Trophoblast cell (in vitro differentiated cells and primary cell): ENCODE measurements around the gene RCOR1.
A peak's percentile ranks its signal among the peaks of the same experiment; 100 is the strongest.

Experiments
- DNase-seq, 2 donors: peaks; one replicate each; pipeline ENCODE4 v3.0.0-alpha.2; 2016
- H2AFZ ChIP-seq: 2 replicates; pipeline ENCODE4 v1.6.1; 2013; ENCODE audit warnings: low read length, moderate library complexity, mild to moderate bottlenecking; ENCODE audit not compliant: insufficient read depth, poor library complexity
- H2AK5ac ChIP-seq: 2 replicates; pipeline ENCODE4 v1.6.1; 2013; ENCODE audit warnings: mild to moderate bottlenecking, low read length
- H2BK120ac ChIP-seq: 2 replicates; pipeline ENCODE4 v1.6.1; 2013; ENCODE audit warnings: low read length, mild to moderate bottlenecking, moderate library complexity; ENCODE audit not compliant: insufficient read depth, poor library complexity
- H2BK12ac ChIP-seq: 2 replicates; pipeline ENCODE4 v1.6.1; 2013; ENCODE audit warnings: mild to moderate bottlenecking, low read length, moderate library complexity
- H2BK5ac ChIP-seq: 2 replicates; pipeline ENCODE4 v1.6.1; 2013; ENCODE audit warnings: low read length, low read depth, moderate library complexity, mild to moderate bottlenecking; ENCODE audit not compliant: poor library complexity
- H3K14ac ChIP-seq: 2 replicates; pipeline ENCODE4 v1.6.1; 2013; ENCODE audit warnings: mild to moderate bottlenecking, low read length
- H3K18ac ChIP-seq: 2 replicates; pipeline ENCODE4 v1.6.1; 2013; ENCODE audit warnings: mild to moderate bottlenecking, low read length
- H3K23ac ChIP-seq: 2 replicates; pipeline ENCODE4 v1.6.1; 2013; ENCODE audit warnings: low read length
- H3K27ac ChIP-seq: 2 replicates; pipeline ENCODE4 v1.5.1; 2013; ENCODE audit warnings: low read depth, mild to moderate bottlenecking, inconsistent platforms, low read length, moderate library complexity
- H3K27me3 ChIP-seq: 2 replicates; pipeline ENCODE4 v1.6.1; 2013; ENCODE audit warnings: inconsistent platforms, mild to moderate bottlenecking, low read length, moderate library complexity; ENCODE audit not compliant: insufficient read depth
- H3K36me3 ChIP-seq, 2 experiments: 1 replicate in 1 of 2; 2 replicates in 1 of 2; pipeline ENCODE4 v1.6.1; 2013; ENCODE audit warnings: low read length in 2 of 2, mild to moderate bottlenecking in 2 of 2, moderate library complexity in 1 of 2; ENCODE audit not compliant: insufficient read depth in 2 of 2, control insufficient read depth in 1 of 2
- H3K4ac ChIP-seq: 2 replicates; pipeline ENCODE4 v1.6.1; 2013; ENCODE audit warnings: low read depth, mild to moderate bottlenecking, low read length, moderate library complexity
- H3K4me1 ChIP-seq, 2 experiments: 1 replicate in 1 of 2; 2 replicates in 1 of 2; pipeline ENCODE4 v1.6.1; 2013; ENCODE audit warnings: low read length in 2 of 2, mild to moderate bottlenecking in 2 of 2, moderate library complexity in 1 of 2; ENCODE audit not compliant: insufficient read depth in 2 of 2, control insufficient read depth in 1 of 2
- H3K4me2 ChIP-seq: 2 replicates; pipeline ENCODE4 v1.6.1; 2013; ENCODE audit warnings: inconsistent platforms, mild to moderate bottlenecking, low read length, moderate library complexity
- H3K4me3 ChIP-seq: 2 replicates; pipeline ENCODE4 v1.5.1; 2013; ENCODE audit warnings: mild to moderate bottlenecking, low read depth, low read length, inconsistent platforms
- H3K79me1 ChIP-seq: one replicate; pipeline ENCODE4 v1.6.1; 2013; ENCODE audit warnings: low read length
- H3K79me2 ChIP-seq: 2 replicates; pipeline ENCODE4 v1.6.1; 2013; ENCODE audit warnings: low read length, mild to moderate bottlenecking; ENCODE audit not compliant: control insufficient read depth, insufficient read depth, poor library complexity
- H3K9ac ChIP-seq: 2 replicates; pipeline ENCODE4 v1.6.1; 2013; ENCODE audit warnings: mild to moderate bottlenecking, low read length
- H3K9me3 ChIP-seq: 2 replicates; pipeline ENCODE4 v1.6.1; 2013; ENCODE audit warnings: low read depth, mild to moderate bottlenecking, control low read depth, inconsistent platforms, low read length; ENCODE audit not compliant: insufficient read depth
- H4K12ac ChIP-seq: 2 replicates; pipeline ENCODE4 v1.6.1; 2013; ENCODE audit warnings: low read depth, mild to moderate bottlenecking, low read length, moderate library complexity
- H4K8ac ChIP-seq: 2 replicates; pipeline ENCODE4 v1.6.1; 2013; ENCODE audit warnings: low read depth, mild to moderate bottlenecking, low read length, moderate library complexity
- H4K91ac ChIP-seq: one replicate; pipeline ENCODE4 v1.6.1; 2013; ENCODE audit warnings: low read depth, mild to moderate bottlenecking, low read length, moderate library complexity
- WGBS: extraction: QIAGEN DNeasy Blood & Tissue Kit; methylation state at CpG from one replicate; pipeline ENCODE4 v1.1.7; 2013; ENCODE audit warnings: missing lambda C conversion rate; ENCODE audit not compliant: insufficient read length, insufficient coverage; ENCODE audit errors: extremely low coverage; 5-methylcytosine and 5-hydroxymethylcytosine counted together

The RCOR1 gene

GRCh38 chr14:102691763-102692162, 99.3 kb downstream of the RCOR1 start:
- Histone ChIP-seq H3K79me2 (peaks cover 4% of the 10 kb centered on the region), H3K23ac (no peak overlapping the region), H3K4me1 (peaks cover 3% of the 10 kb centered on the region in 2 experiments), H3K14ac (no peak overlapping the region), H3K18ac (no peak overlapping the region), H2AK5ac (no peak overlapping the region), H4K8ac (no peak overlapping the region), H2BK5ac (no peak overlapping the region), H3K4me2 (no peak overlapping the region), H3K79me1 (no peaks in the 10 kb centered on the region), H2BK12ac (no peak overlapping the region), H3K27ac (no peak overlapping the region), H2AFZ (no peak overlapping the region), H4K91ac (no peak overlapping the region), H3K4ac (no peak overlapping the region), H3K4me3 (no peak overlapping the region), H3K27me3 (no peaks in the 10 kb centered on the region), H3K36me3 (peaks cover 0 to 3% of the 10 kb centered on the region in 2 experiments), H3K9ac (no peak overlapping the region), H4K12ac (no peak overlapping the region), H2BK120ac (no peak overlapping the region), H3K9me3 (no peaks in the 10 kb centered on the region)
- peak in 1 of 2 donors; percentile 43 for DNase-seq
- no CpG with 5 or more reads among the region's 2 CpGs for WGBS

- Histone ChIP-seq H2AFZ (no peak overlapping the region), H3K9me3 (no peaks in the 10 kb centered on the region), H4K8ac (no peak overlapping the region), H2BK5ac (no peak overlapping the region), H3K79me2 (peaks cover 4% of the 10 kb centered on the region), H3K27ac (no peak overlapping the region), H3K27me3 (no peaks in the 10 kb centered on the region), H4K91ac (no peak overlapping the region), H3K4ac (no peak overlapping the region), H2BK120ac (no peak overlapping the region), H2BK12ac (no peak overlapping the region), H4K12ac (no peak overlapping the region), H3K23ac (no peak overlapping the region), H3K14ac (no peak overlapping the region), H3K18ac (no peak overlapping the region), H3K4me2 (no peak overlapping the region), H2AK5ac (no peak overlapping the region), H3K9ac (no peak overlapping the region), H3K4me3 (no peak overlapping the region), H3K4me1 (peaks cover 3 to 7% of the 10 kb centered on the region in 2 experiments), H3K79me1 (no peaks in the 10 kb centered on the region), H3K36me3 (peaks cover 0 to 3% of the 10 kb centered on the region in 2 experiments)
- no CpG with 5 or more reads among the region's 4 CpGs for WGBS
- no peak for DNase-seq
These were observed 99.9 kb downstream of the RCOR1 start for GRCh38 chr14:102692334-102692733.

GRCh38 chr14:102693006-102693755, 100.7 kb downstream of the RCOR1 start:
- Histone ChIP-seq H4K12ac (no peak overlapping the region), H2AK5ac (no peak overlapping the region), H2BK120ac (no peak overlapping the region), H2AFZ (no peak overlapping the region), H4K91ac (no peak overlapping the region), H2BK12ac (no peak overlapping the region), H4K8ac (no peak overlapping the region), H3K4me1 (peaks cover 3 to 7% of the 10 kb centered on the region in 2 experiments), H3K23ac (no peak overlapping the region), H3K27ac (no peak overlapping the region), H3K79me2 (peaks cover 4% of the 10 kb centered on the region), H3K4ac (peak overlapping the region; percentile 21), H2BK5ac (no peak overlapping the region), H3K14ac (no peak overlapping the region), H3K18ac (no peak overlapping the region), H3K36me3 (peaks cover 0 to 3% of the 10 kb centered on the region in 2 experiments), H3K9ac (no peak overlapping the region), H3K9me3 (no peaks in the 10 kb centered on the region), H3K4me2 (no peak overlapping the region), H3K79me1 (no peaks in the 10 kb centered on the region), H3K4me3 (no peak overlapping the region), H3K27me3 (no peaks in the 10 kb centered on the region)
- no CpG with 5 or more reads among the region's 4 CpGs for WGBS
- DNase-seq = peak in 1 of 2 donors; percentile 71

GRCh38 chr14:102694530-102695166, 102.2 kb downstream of the RCOR1 start:
- Histone ChIP-seq H4K12ac (no peak overlapping the region), H3K36me3 (peaks cover 0 to 1% of the 10 kb centered on the region in 2 experiments), H3K9ac (no peak overlapping the region), H3K4me1 (peaks cover 3 to 7% of the 10 kb centered on the region in 2 experiments), H3K27me3 (no peaks in the 10 kb centered on the region), H3K23ac (peak overlapping the region; percentile 82), H2BK5ac (no peak overlapping the region), H4K8ac (no peak overlapping the region), H3K14ac (no peak overlapping the region), H2BK120ac (no peak overlapping the region), H2AK5ac (no peak overlapping the region), H3K4me2 (no peak overlapping the region), H3K27ac (no peak overlapping the region), H3K9me3 (no peaks in the 10 kb centered on the region), H2AFZ (no peak overlapping the region), H3K79me1 (no peaks in the 10 kb centered on the region), H3K4me3 (no peak overlapping the region), H3K18ac (no peak overlapping the region), H3K79me2 (peaks cover 2% of the 10 kb centered on the region), H2BK12ac (no peak overlapping the region), H3K4ac (peak overlapping the region; percentile 81), H4K91ac (no peak overlapping the region)
- no CpG with 5 or more reads among the region's 7 CpGs for WGBS
- peak; percentile 70 to 95 for DNase-seq
